Activated T-cell treated with anti-CD3 and anti-CD28 coated beads, Interleukin-2, amount 50 U/mL, for 4 hours (primary cell): Measurements from ENCODE around the gene MKRN3. TPM values are rescaled to one million over a fixed set of nuclear protein-coding genes. Genes with fewer than 3 reads are reported as not detected.
A peak's percentile ranks its signal among the peaks of the same experiment; 100 is the strongest.
"Not testable (repeated sequence)": the region's sequence is repeated elsewhere in the genome, so short reads cannot be mapped to it uniquely, and the experiment has no call there.

ENCODE experiments used
- ATAC-seq, 2 donors: fragments of 200-7000 bp; cut with Tn5 transposase; one replicate each; pipeline ENCODE4 v1.10.0; 2021
- DNase-seq: peaks from one replicate; pipeline ENCODE4 v3.0.0-alpha.2; 2020
- H3K27me3 Mint-ChIP-seq: one replicate; pipeline ENCODE4 v1.8.0; 2021; ENCODE audit warnings: low read depth, mixed read lengths
- H3K36me3 Mint-ChIP-seq: one replicate; pipeline ENCODE4 v1.8.0; 2022; ENCODE audit warnings: mixed read lengths; ENCODE audit not compliant: insufficient read depth
- H3K4me1 Mint-ChIP-seq: one replicate; pipeline ENCODE4 v1.8.0; 2021; ENCODE audit warnings: low read depth, mixed read lengths
- H3K4me3 Mint-ChIP-seq: one replicate; pipeline ENCODE4 v1.8.0; 2021; ENCODE audit warnings: mild to moderate bottlenecking, moderate library complexity, mixed read lengths
- H3K9me3 Mint-ChIP-seq: one replicate; pipeline ENCODE4 v1.8.0; 2021; ENCODE audit warnings: mixed read lengths
- total RNA-seq, 3 donors: library from RNA; stranded (reverse); gene quantifications; one replicate each; pipeline ENCODE4 v1.2.1, GENCODE V29; 2021

MKRN3 gene
- total RNA-seq, 3 donors from 2014 or later = 1.6 to 3.8 (median 2.1) TPM

- Mint-ChIP-seq H3K9me3 (no peaks in the 10 kb centered on the region), H3K4me3 (no peak overlapping the region), H3K4me1 (no peaks in the 10 kb centered on the region), H3K36me3 (no peaks in the 10 kb centered on the region), H3K27me3 (peaks cover 4% of the 10 kb centered on the region)
- DNase-seq (no peak), ATAC-seq (no peak)
These were observed 2.4 kb downstream of the MKRN3 start for GRCh38 chr15:23567921-23568320.

GRCh38 chr15:23569151-23569925 lies 3.9 kb downstream of the MKRN3 start:
- Mint-ChIP-seq H3K9me3 (no peaks in the 10 kb centered on the region), H3K36me3 (no peaks in the 10 kb centered on the region), H3K27me3 (peaks cover 2% of the 10 kb centered on the region), H3K4me1 (no peaks in the 10 kb centered on the region), H3K4me3 (no peak overlapping the region)
- no peak for ATAC-seq
- DNase-seq = no peak

- no peaks in the 10 kb centered on the region for H3K9me3 Mint-ChIP-seq
- no peak overlapping the region for H3K4me3 Mint-ChIP-seq
- H3K36me3 Mint-ChIP-seq = no peaks in the 10 kb centered on the region
- H3K27me3 Mint-ChIP-seq = peaks cover 2% of the 10 kb centered on the region
- H3K4me1 Mint-ChIP-seq = no peaks in the 10 kb centered on the region
- DNase-seq (no peak), ATAC-seq (no peak)
These were observed 5.0 kb downstream of the MKRN3 start for GRCh38 chr15:23570486-23570885.

GRCh38 chr15:23572844-23573243 lies 7.4 kb downstream of the MKRN3 start:
- Mint-ChIP-seq H3K9me3 (no peaks in the 10 kb centered on the region), H3K4me1 (no peaks in the 10 kb centered on the region), H3K27me3 (peaks cover 2% of the 10 kb centered on the region), H3K4me3 (no peak overlapping the region), H3K36me3 (no peaks in the 10 kb centered on the region)
- DNase-seq = no peak
- no peak for ATAC-seq

- Mint-ChIP-seq H3K9me3 (no peaks in the 10 kb centered on the region), H3K27me3 (peaks cover 2% of the 10 kb centered on the region), H3K4me1 (no peaks in the 10 kb centered on the region), H3K4me3 (no peak overlapping the region), H3K36me3 (no peaks in the 10 kb centered on the region)
- no peak for DNase-seq
- ATAC-seq = peak in 1 of 2 donors; percentile 27
These were observed 9.3 kb downstream of the MKRN3 start for GRCh38 chr15:23574742-23575141.

- H3K4me3 Mint-ChIP-seq = no peak overlapping the region
- no peaks in the 10 kb centered on the region for H3K36me3 Mint-ChIP-seq
- peaks cover 2% of the 10 kb centered on the region for H3K27me3 Mint-ChIP-seq
- H3K9me3 Mint-ChIP-seq = no peaks in the 10 kb centered on the region
- no peaks in the 10 kb centered on the region for H3K4me1 Mint-ChIP-seq
- no peak for ATAC-seq
- no peak for DNase-seq
These were observed 10.6 kb downstream of the MKRN3 start for GRCh38 chr15:23576061-23576460.

- no peaks in the 10 kb centered on the region for H3K4me1 Mint-ChIP-seq
- no peaks in the 10 kb centered on the region for H3K36me3 Mint-ChIP-seq
- H3K9me3 Mint-ChIP-seq = no peaks in the 10 kb centered on the region
- no peak for ATAC-seq
- peaks cover 2% of the 10 kb centered on the region for H3K27me3 Mint-ChIP-seq
- DNase-seq = no peak
- H3K4me3 Mint-ChIP-seq = no peak overlapping the region
These were observed 13.2 kb downstream of the MKRN3 start for GRCh38 chr15:23578521-23579150.

GRCh38 chr15:23588268-23588667 lies 22.8 kb downstream of the MKRN3 start:
- peaks cover 2% of the 10 kb centered on the region for H3K27me3 Mint-ChIP-seq
- H3K9me3 Mint-ChIP-seq = no peaks in the 10 kb centered on the region
- H3K36me3 Mint-ChIP-seq = no peaks in the 10 kb centered on the region
- DNase-seq (no peak), ATAC-seq (no peak)
- H3K4me3 Mint-ChIP-seq = no peak overlapping the region
- no peaks in the 10 kb centered on the region for H3K4me1 Mint-ChIP-seq

- Mint-ChIP-seq H3K4me3 (no peak overlapping the region), H3K36me3 (no peaks in the 10 kb centered on the region), H3K27me3 (peaks cover 2% of the 10 kb centered on the region), H3K9me3 (no peaks in the 10 kb centered on the region), H3K4me1 (no peaks in the 10 kb centered on the region)
- ATAC-seq (no peak), DNase-seq (no peak)
These were observed 23.5 kb downstream of the MKRN3 start for GRCh38 chr15:23589012-23589411.

- Mint-ChIP-seq H3K4me1 (no peaks in the 10 kb centered on the region), H3K36me3 (no peaks in the 10 kb centered on the region), H3K4me3 (no peak overlapping the region), H3K27me3 (peaks cover 2% of the 10 kb centered on the region), H3K9me3 (no peaks in the 10 kb centered on the region)
- DNase-seq = no peak
- ATAC-seq = no peak
These were observed 28.8 kb downstream of the MKRN3 start for GRCh38 chr15:23594252-23594770.

GRCh38 chr15:23595368-23595767 lies 29.9 kb downstream of the MKRN3 start:
- peaks cover 2% of the 10 kb centered on the region for H3K27me3 Mint-ChIP-seq
- no peak for DNase-seq
- no peak overlapping the region for H3K4me3 Mint-ChIP-seq
- no peaks in the 10 kb centered on the region for H3K9me3 Mint-ChIP-seq
- H3K4me1 Mint-ChIP-seq = no peaks in the 10 kb centered on the region
- no peaks in the 10 kb centered on the region for H3K36me3 Mint-ChIP-seq
- no peak for ATAC-seq

GRCh38 chr15:23596736-23597135 lies 31.3 kb downstream of the MKRN3 start:
- H3K36me3 Mint-ChIP-seq = no peaks in the 10 kb centered on the region
- H3K27me3 Mint-ChIP-seq = no peaks in the 10 kb centered on the region
- H3K4me3 Mint-ChIP-seq = no peak overlapping the region
- no peaks in the 10 kb centered on the region for H3K4me1 Mint-ChIP-seq
- H3K9me3 Mint-ChIP-seq = no peaks in the 10 kb centered on the region
- ATAC-seq (no peak), DNase-seq (no peak)

- H3K27me3 Mint-ChIP-seq, H3K4me1 Mint-ChIP-seq, ATAC-seq, H3K36me3 Mint-ChIP-seq, DNase-seq, H3K4me3 Mint-ChIP-seq, H3K9me3 Mint-ChIP-seq: not testable (repeated sequence)
These were observed 31.8 kb downstream of the MKRN3 start for GRCh38 chr15:23597278-23597677.

- no peaks in the 10 kb centered on the region for H3K4me1 Mint-ChIP-seq
- no peak overlapping the region for H3K4me3 Mint-ChIP-seq
- H3K27me3 Mint-ChIP-seq = peaks cover 2% of the 10 kb centered on the region
- no peaks in the 10 kb centered on the region for H3K9me3 Mint-ChIP-seq
- no peak for DNase-seq
- no peak for ATAC-seq
- H3K36me3 Mint-ChIP-seq = no peaks in the 10 kb centered on the region
These were observed 33.6 kb downstream of the MKRN3 start for GRCh38 chr15:23599053-23599452.

GRCh38 chr15:23602124-23602523 lies 36.6 kb downstream of the MKRN3 start:
- no peaks in the 10 kb centered on the region for H3K9me3 Mint-ChIP-seq
- DNase-seq (no peak), ATAC-seq (no peak)
- H3K4me3 Mint-ChIP-seq = no peak overlapping the region
- H3K36me3 Mint-ChIP-seq = no peaks in the 10 kb centered on the region
- no peaks in the 10 kb centered on the region for H3K4me1 Mint-ChIP-seq
- H3K27me3 Mint-ChIP-seq = peaks cover 2% of the 10 kb centered on the region
